Measurements from ENCODE around the gene PIGU. TPM values are rescaled to one million over a fixed set of nuclear protein-coding genes. Genes with fewer than 3 reads are reported as not detected.

The PIGU gene
- total and polyA plus RNA-seq, 2 of the 13 experiments (the other 11 are each of a cell fraction or from before 2014, with no cell fraction given) = 45.5 to 231 TPM

GRCh38 chr20:34516247-34517113 lies 160.4 kb downstream of the PIGU start, which contains the start of gene DYNLRB1 (continued):
- TF ChIP-seq FUBP1 (CRISPR knock-in tag; IDR thresholded peaks at IDR 0.05; ENCODE audit: borderline replicate concordance) (0 out of 2 replicates have a peak, but pooled peaks have one; percentile 11), HNRNPK (IDR thresholded peaks at IDR 0.05; ENCODE audit: low read depth, low read length, poor library complexity, severe bottlenecking) (peak; percentile 57), GATAD2A (CRISPR knock-in tag; IDR thresholded peaks at IDR 0.05) (peak; percentile 75; the same call in 1 of the 2 replicates), ZNF414 (CRISPR knock-in tag; IDR thresholded peaks at IDR 0.05) (peak; percentile 98), HDAC1 (CRISPR knock-in tag; IDR thresholded peaks at IDR 0.05) (peak; percentile 94), KAT8 (CRISPR knock-in tag; IDR thresholded peaks at IDR 0.05) (peak; percentile 96), TBX3 (IDR thresholded peaks at IDR 0.05; ENCODE audit: borderline replicate concordance) (no peak), MXI1 (IDR thresholded peaks at IDR 0.05; ENCODE audit: borderline replicate concordance, low read depth, low read length) (peak; percentile 37; the same call in 1 of the 3 replicates), GABPA (IDR thresholded peaks at IDR 0.05; ENCODE audit: low read depth, low read length) (peak; percentile 79), GABPA (CRISPR knock-in tag; IDR thresholded peaks at IDR 0.05; ENCODE audit: low read depth) (peak; percentile 89), SAP130 (CRISPR knock-in tag; IDR thresholded peaks at IDR 0.05; ENCODE audit: low read depth) (peak; percentile 95), ZNF460 (CRISPR knock-in tag; IDR thresholded peaks at IDR 0.05; ENCODE audit: borderline replicate concordance) (0 out of 2 replicates have a peak, but pooled peaks have one; percentile 15), CSRNP1 (CRISPR knock-in tag; IDR thresholded peaks at IDR 0.05) (peak; percentile 98), ZNF383 (CRISPR knock-in tag; IDR thresholded peaks at IDR 0.05; ENCODE audit: borderline replicate concordance) (peak; percentile 75; the same call in 1 of the 2 replicates), RAD21 (CRISPR knock-in tag; IDR thresholded peaks at IDR 0.05) (peak; percentile 55), MATR3 (CRISPR knock-in tag; IDR thresholded peaks at IDR 0.05) (0 out of 2 replicates have a peak, but pooled peaks have one; percentile 39), NCOA2 (CRISPR knock-in tag; IDR thresholded peaks at IDR 0.05) (peak; percentile 75), ZNF546 (CRISPR knock-in tag; conservative IDR thresholded peaks at IDR 0.05) (peak; percentile 98)
- TF ChIP-seq, protein P1, sequence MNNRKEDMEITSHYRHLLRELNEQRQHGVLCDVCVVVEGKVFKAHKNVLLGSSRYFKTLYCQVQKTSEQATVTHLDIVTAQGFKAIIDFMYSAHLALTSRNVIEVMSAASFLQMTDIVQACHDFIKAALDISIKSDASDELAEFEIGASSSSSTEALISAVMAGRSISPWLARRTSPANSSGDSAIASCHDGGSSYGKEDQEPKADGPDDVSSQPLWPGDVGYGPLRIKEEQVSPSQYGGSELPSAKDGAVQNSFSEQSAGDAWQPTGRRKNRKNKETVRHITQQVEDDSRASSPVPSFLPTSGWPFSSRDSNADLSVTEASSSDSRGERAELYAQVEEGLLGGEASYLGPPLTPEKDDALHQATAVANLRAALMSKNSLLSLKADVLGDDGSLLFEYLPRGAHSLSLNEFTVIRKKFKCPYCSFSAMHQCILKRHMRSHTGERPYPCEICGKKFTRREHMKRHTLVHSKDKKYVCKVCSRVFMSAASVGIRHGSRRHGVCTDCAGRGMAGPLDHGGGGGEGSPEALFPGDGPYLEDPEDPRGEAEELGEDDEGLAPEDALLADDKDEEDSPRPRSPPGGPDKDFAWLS (CRISPR knock-in tag; IDR thresholded peaks at IDR 0.05; ENCODE audit: borderline replicate concordance) = no peak
- TF ChIP-seq, protein P2, sequence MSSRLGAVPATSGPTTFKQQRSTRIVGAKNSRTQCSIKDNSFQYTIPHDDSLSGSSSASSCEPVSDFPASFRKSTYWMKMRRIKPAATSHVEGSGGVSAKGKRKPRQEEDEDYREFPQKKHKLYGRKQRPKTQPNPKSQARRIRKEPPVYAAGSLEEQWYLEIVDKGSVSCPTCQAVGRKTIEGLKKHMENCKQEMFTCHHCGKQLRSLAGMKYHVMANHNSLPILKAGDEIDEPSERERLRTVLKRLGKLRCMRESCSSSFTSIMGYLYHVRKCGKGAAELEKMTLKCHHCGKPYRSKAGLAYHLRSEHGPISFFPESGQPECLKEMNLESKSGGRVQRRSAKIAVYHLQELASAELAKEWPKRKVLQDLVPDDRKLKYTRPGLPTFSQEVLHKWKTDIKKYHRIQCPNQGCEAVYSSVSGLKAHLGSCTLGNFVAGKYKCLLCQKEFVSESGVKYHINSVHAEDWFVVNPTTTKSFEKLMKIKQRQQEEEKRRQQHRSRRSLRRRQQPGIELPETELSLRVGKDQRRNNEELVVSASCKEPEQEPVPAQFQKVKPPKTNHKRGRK (CRISPR knock-in tag; IDR thresholded peaks at IDR 0.05) = no peak
- TF ChIP-seq, protein P3, sequence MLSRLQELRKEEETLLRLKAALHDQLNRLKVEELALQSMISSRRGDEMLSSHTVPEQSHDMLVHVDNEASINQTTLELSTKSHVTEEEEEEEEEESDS (CRISPR knock-in tag; IDR thresholded peaks at IDR 0.05; ENCODE audit: borderline replicate concordance) = peak; percentile 41; the same call in 1 of the 2 replicates
